Transverse colon (tissue), 4 donors: Measurements from ENCODE around the gene BLVRB. TPM values are rescaled to one million over a fixed set of nuclear protein-coding genes. Genes with fewer than 3 reads are reported as not detected.

ENCODE experiments used
- DNase-seq: peaks from one replicate; pipeline ENCODE4 v3.0.0-alpha.2; 2019
- H3K27ac ChIP-seq, 4 donors: fragments of 200-600 bp; sonication (generic); 2 replicates each; pipeline ENCODE4 v1.5.1; 2016 to 2018; ENCODE audit warnings: inconsistent platforms in 4 of 4
- H3K27me3 ChIP-seq: fragments of 200-600 bp; sonication (generic); 2 replicates; pipeline ENCODE4 v1.5.1; 2017; ENCODE audit warnings: inconsistent platforms
- H3K36me3 ChIP-seq, 4 donors: fragments of 200-600 bp; sonication (generic); 2 replicates each; pipeline ENCODE4 v1.5.1; 2017 to 2019; ENCODE audit warnings: inconsistent platforms in 4 of 4
- H3K4me1 ChIP-seq, 4 donors: fragments of 200-600 bp; sonication (generic); 2 replicates each; pipeline ENCODE4 v1.5.1; 2017 to 2020; ENCODE audit warnings: inconsistent platforms in 4 of 4
- H3K4me3 ChIP-seq, 4 donors: fragments of 200-600 bp; sonication (generic); 1 replicate in 1 of 4; 2 replicates in 3 of 4; pipeline versions ENCODE4 v1.5.1 to v1.6.1; 2017 to 2019; ENCODE audit warnings: inconsistent platforms in 4 of 4
- H3K9me3 ChIP-seq, 2 donors: fragments of 200-600 bp; sonication (generic); 2 replicates each; pipeline ENCODE4 v1.5.1; 2017 to 2019; ENCODE audit warnings: inconsistent platforms in 2 of 2
- EP300 ChIP-seq: sonication (generic); formaldehyde crosslinking; IDR thresholded peaks from one replicate; pipeline ENCODE4 v1.6.1; 2017; ENCODE audit warnings: antibody characterized with exemption, low read depth
- POLR2A ChIP-seq: fragments of 450-650 bp; IDR thresholded peaks from one replicate; pipeline ENCODE4 v1.6.1; 2016; ENCODE audit warnings: antibody characterized with exemption, mild to moderate bottlenecking, moderate library complexity
- POLR2AphosphoS5 ChIP-seq, 3 donors: sonication (generic); formaldehyde crosslinking; IDR thresholded peaks; one replicate each; pipeline ENCODE4 v1.6.1; 2016; ENCODE audit warnings: antibody characterized with exemption in 3 of 3
- WGBS, 2 donors: methylation state at CpG; one replicate each; pipeline ENCODE4 v1.1.5; 2018; ENCODE audit warnings: low coverage in 1 of 2; 5-methylcytosine and 5-hydroxymethylcytosine counted together
- in situ Hi-C, 4 donors: fragments of 200-750 bp; cut with MboI; loops; one replicate each; pipeline versions ENCODE4 v1.15.0 to v1.15.1; 2017; ENCODE audit warnings: low sequenced_read_pairs in 3 of 4, low pct_ligation_motif_present in 1 of 4, low pct_unique_long_range_greater_than_20kb in 1 of 4
- intact Hi-C: fragments of 100-400 bp; cut with DNase I; formaldehyde crosslinking; loops from one replicate; pipeline ENCODE4 v1.15.1; 2023; ENCODE audit warnings: low total_unique reads
- total RNA-seq, 4 donors: library from RNA; depleted of rRNA; stranded (reverse); fragments of >200 nt; gene quantifications; one replicate each; pipeline ENCODE4 v1.1.0, GENCODE V29; 2016
- TF ChIP-seq, protein P1 (sequence below), 5 experiments: fragments of 200-600 bp in 3 of 5; fragments of 450-650 bp in 2 of 5; sonication (generic) in 3 of 5; IDR thresholded peaks; 1 replicate in 2 of 5; 2 replicates in 3 of 5; pipeline ENCODE4 v1.5.1; 2016 to 2017; ENCODE audit warnings: antibody characterized with exemption in 5 of 5, inconsistent platforms in 3 of 5, mild to moderate bottlenecking in 2 of 5, moderate library complexity in 1 of 5

The BLVRB gene
- total RNA-seq, 4 donors from 2014 or later = 81.5 to 193 (median 147) TPM

DNA sequence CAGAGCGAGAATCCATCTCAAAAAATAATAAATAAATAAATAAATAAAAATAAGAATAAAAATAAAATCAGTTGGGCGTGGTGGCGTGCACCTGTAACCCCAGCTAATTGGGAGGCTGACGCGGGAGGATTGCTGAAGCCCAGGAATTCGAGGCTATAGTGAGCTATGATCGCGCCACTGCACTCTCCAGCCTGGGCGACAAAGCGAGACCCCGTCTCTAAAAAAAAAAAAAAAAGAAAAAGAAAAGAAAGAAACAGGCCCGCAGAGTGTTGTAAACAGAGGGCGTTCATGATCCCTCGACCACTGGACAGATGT, 45.1 kb downstream of the BLVRB start:
- 45 to 51% methylated on average over 5 to 14 of the region's 14 CpGs for WGBS, 2 donors
- intact Hi-C loops (no loop called here), in situ Hi-C loops (loop anchor here in 2 of 4 donors (10.0 to 25.0 kb wide), 2 partner anchors 133 to 136 kb away; partner anchors contain the start of gene AKT2 (in 2 of the 2))
- TF ChIP-seq POLR2A (no peak), POLR2AphosphoS5 (IDR thresholded peaks at IDR 0.05) (no peak), EP300 (no peak)
- TF ChIP-seq, protein P1, sequence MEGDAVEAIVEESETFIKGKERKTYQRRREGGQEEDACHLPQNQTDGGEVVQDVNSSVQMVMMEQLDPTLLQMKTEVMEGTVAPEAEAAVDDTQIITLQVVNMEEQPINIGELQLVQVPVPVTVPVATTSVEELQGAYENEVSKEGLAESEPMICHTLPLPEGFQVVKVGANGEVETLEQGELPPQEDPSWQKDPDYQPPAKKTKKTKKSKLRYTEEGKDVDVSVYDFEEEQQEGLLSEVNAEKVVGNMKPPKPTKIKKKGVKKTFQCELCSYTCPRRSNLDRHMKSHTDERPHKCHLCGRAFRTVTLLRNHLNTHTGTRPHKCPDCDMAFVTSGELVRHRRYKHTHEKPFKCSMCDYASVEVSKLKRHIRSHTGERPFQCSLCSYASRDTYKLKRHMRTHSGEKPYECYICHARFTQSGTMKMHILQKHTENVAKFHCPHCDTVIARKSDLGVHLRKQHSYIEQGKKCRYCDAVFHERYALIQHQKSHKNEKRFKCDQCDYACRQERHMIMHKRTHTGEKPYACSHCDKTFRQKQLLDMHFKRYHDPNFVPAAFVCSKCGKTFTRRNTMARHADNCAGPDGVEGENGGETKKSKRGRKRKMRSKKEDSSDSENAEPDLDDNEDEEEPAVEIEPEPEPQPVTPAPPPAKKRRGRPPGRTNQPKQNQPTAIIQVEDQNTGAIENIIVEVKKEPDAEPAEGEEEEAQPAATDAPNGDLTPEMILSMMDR (IDR thresholded peaks at IDR 0.05) = no peak
- peaks cover 23 to 52% (median 31%) of the 10 kb centered on the region in 4 donors for H3K4me1 ChIP-seq
- no peak for DNase-seq
- H3K9me3 ChIP-seq = no peaks in the 10 kb centered on the region
- peak overlapping the region; percentile 54 to 74 (median 60) for H3K4me3 ChIP-seq
- H3K27ac ChIP-seq = peak overlapping the region; percentile 97 to 100 (median 98)
- no peaks in the 10 kb centered on the region for H3K27me3 ChIP-seq
- H3K36me3 ChIP-seq = peaks cover 0 to 10% (median 0%) of the 10 kb centered on the region in 4 donors

DNA sequence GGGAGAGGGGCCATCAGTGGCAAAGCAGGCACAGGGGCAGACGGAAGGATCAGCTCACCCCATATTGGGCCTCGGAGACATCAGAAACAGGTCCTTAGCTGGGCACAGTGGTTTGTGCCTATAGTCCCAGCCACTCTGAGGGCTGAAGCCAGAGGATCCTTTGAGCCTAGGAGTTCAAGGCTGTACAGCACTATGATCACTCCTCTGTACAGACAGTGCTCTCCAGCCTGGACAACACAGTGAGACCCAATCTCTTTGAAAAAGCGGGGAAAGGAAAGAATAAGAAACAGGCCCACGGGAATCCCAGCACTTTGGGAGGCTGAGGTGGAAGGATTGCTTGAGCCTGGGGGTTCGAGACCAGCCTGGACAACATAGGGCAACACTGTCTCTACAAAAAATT, 45.8 kb downstream of the BLVRB start:
- no peak for DNase-seq
- 89% methylated on average over 5 of the region's 5 CpGs; no CpG with 5 or more reads in 1 of the 2 donors for WGBS, 2 donors
- Histone ChIP-seq H3K4me3 (no peak overlapping the region), H3K27me3 (no peaks in the 10 kb centered on the region), H3K27ac (peak overlapping the region in 1 of 4 donors; percentile 97), H3K36me3 (peaks cover 0 to 10% (median 0%) of the 10 kb centered on the region in 4 donors), H3K4me1 (peaks cover 23 to 51% (median 30%) of the 10 kb centered on the region in 4 donors), H3K9me3 (no peaks in the 10 kb centered on the region)
- in situ Hi-C loops (loop anchor here in 2 of 4 donors (10.0 to 25.0 kb wide), 2 partner anchors 132 to 135 kb away; partner anchors contain the start of gene AKT2 (in 2 of the 2)), intact Hi-C loops (no loop called here)
- TF ChIP-seq EP300 = no peak
- TF ChIP-seq, protein P1 (IDR thresholded peaks at IDR 0.05) = no peak

DNA sequence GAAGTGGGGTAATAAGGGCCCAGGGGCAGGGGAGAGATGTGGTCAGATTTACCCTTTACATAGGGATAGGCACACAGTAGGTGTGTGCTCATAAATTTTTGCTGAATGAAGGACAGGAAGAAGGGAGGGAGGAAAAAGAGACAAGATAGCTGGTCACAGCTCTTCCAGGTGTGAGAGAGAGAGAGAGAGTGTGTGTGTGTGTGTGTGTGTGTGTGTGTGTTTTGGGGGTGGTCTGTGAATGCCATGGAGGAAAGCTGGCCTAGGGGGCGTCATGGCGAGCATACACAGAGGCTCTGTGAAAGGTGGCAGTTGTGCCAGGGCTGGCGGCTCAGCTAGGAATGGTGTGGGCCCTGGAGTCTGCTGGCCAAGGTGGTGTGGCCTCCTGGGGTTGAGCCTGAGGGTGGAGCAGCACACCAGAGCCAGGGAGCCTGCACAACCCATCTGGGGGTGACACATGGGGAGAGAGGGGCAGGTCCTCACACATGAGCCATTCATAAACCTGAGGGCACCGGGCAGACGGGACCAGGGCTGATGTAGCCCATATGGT, 46.4 kb downstream of the BLVRB start:
- H3K4me3 ChIP-seq = no peak overlapping the region
- TF ChIP-seq POLR2AphosphoS5 (IDR thresholded peaks at IDR 0.05) (no peak), EP300 (no peak), POLR2A (no peak)
- TF ChIP-seq, protein P1 (IDR thresholded peaks at IDR 0.05) = no peak
- no peak for DNase-seq
- H3K27me3 ChIP-seq = no peaks in the 10 kb centered on the region
- H3K4me1 ChIP-seq = peaks cover 19 to 45% (median 24%) of the 10 kb centered on the region in 4 donors
- WGBS, 2 donors = 69 to 100% methylated on average over 2 to 5 of the region's 5 CpGs
- no peak overlapping the region for H3K27ac ChIP-seq
- no peaks in the 10 kb centered on the region for H3K9me3 ChIP-seq
- in situ Hi-C loops = loop anchor here in 1 of 4 donors (25.0 kb wide), 1 partner anchor 132 kb away; the partner anchor contains the start of gene AKT2
- intact Hi-C loops = no loop called here
- peaks cover 0 to 10% (median 0%) of the 10 kb centered on the region in 4 donors for H3K36me3 ChIP-seq

DNA sequence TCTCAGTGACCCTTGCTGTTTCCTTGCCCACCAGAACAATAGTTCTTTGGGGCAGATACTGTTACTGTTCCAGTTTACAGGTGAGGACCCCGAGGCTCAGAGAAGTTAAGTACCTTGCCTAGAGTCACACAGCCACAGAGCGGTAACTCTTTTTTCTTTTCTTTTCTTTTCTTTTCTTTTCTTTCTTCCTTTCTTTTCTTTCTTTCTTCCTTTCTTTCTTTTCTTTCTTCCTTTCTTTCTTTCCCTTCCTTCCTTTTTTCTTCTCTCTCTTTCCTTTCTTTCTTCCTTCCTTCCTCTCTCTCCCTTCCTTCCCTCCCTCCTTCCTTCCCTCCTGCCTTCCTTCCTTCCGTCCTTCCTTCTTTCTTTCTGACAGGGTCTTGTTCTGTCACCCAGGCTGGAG, 47.5 kb downstream of the BLVRB start:
- in situ Hi-C loops = loop anchor here in 1 of 4 donors (25.0 kb wide), 1 partner anchor 131 kb away; the partner anchor contains the start of gene AKT2
- Histone ChIP-seq H3K4me3 (no peak overlapping the region), H3K9me3 (no peaks in the 10 kb centered on the region), H3K4me1 (peaks cover 13 to 34% (median 16%) of the 10 kb centered on the region in 4 donors), H3K27me3 (no peaks in the 10 kb centered on the region), H3K36me3 (peaks cover 0 to 8% (median 0%) of the 10 kb centered on the region in 4 donors), H3K27ac (peak overlapping the region in 3 of 4 donors; percentile 67 to 80 (median 75))
- no peak for DNase-seq
- TF ChIP-seq POLR2A (no peak), EP300 (no peak), POLR2AphosphoS5 (IDR thresholded peaks at IDR 0.05) (no peak)
- TF ChIP-seq, protein P1 (IDR thresholded peaks at IDR 0.05) = no peak
- WGBS, 2 donors = 86 to 100% methylated on average over 2 to 3 of the region's 3 CpGs
- intact Hi-C loops = no loop called here
